Measurements from ENCODE around the gene COX11.

Gene COX11

DNA sequence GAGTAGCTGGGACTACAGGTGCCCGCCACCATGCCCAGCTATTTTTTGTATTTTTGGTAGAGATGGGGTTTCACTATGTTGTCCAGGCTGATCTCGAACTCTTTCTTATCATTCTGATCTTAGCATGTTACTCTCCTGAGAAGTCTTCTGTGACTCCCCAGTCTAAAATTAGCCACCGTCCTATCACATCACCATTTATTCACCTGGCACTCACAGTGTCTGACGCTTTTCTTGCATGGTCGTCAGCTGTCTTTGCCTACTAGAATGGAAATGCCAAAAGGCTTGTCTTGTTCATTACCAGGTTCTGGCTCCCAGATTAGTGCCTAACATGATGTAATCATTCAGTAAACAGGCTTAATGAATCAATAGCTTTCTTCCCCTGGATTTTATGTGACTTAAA, 44.0 kb downstream of the COX11 start:
- Histone ChIP-seq H3K27me3 (ENCODE audit: control insufficient read depth, insufficient read depth, low read length) (no peaks in the 10 kb centered on the region), H3K4me1 (ENCODE audit: control insufficient read depth, insufficient read depth, low read length) (no peaks in the 10 kb centered on the region), H3K4me3 (ENCODE audit: low read length) (no peak overlapping the region), H3K9ac (ENCODE audit: low read length) (no peak overlapping the region), H3K9me3 (ENCODE audit: control insufficient read depth, low read length) (no peaks in the 10 kb centered on the region), H3K36me3 (ENCODE audit: control insufficient read depth, insufficient read depth, low read length) (no peaks in the 10 kb centered on the region)

- H3K9ac ChIP-seq (ENCODE audit: low read length) = no peak overlapping the region
- H3K36me3 ChIP-seq (ENCODE audit: control insufficient read depth, insufficient read depth, low read length) = peaks cover 10% of the 10 kb centered on the region
These were observed 47.6 kb downstream of the COX11 start for GRCh38 chr17:54920819-54921218.

GRCh38 chr17:54919425-54919824, 49.0 kb downstream of the COX11 start:
- Histone ChIP-seq H3K4me3 (ENCODE audit: low read length) (no peak overlapping the region), H3K36me3 (ENCODE audit: control insufficient read depth, insufficient read depth, low read length) (peaks cover 18% of the 10 kb centered on the region), H3K27me3 (ENCODE audit: control insufficient read depth, insufficient read depth, low read length) (no peaks in the 10 kb centered on the region), H3K9me3 (ENCODE audit: control insufficient read depth, low read length) (no peaks in the 10 kb centered on the region), H3K9ac (ENCODE audit: low read length) (no peak overlapping the region), H3K4me1 (ENCODE audit: control insufficient read depth, insufficient read depth, low read length) (no peaks in the 10 kb centered on the region)

More at GRCh38 chr17:54920819-54921218, 47.6 kb downstream of the COX11 start:
- Histone ChIP-seq H3K4me1 (ENCODE audit: control insufficient read depth, insufficient read depth, low read length) (no peaks in the 10 kb centered on the region), H3K4me3 (ENCODE audit: low read length) (no peak overlapping the region), H3K27me3 (ENCODE audit: control insufficient read depth, insufficient read depth, low read length) (no peaks in the 10 kb centered on the region), H3K9me3 (ENCODE audit: control insufficient read depth, low read length) (no peaks in the 10 kb centered on the region)

DNA sequence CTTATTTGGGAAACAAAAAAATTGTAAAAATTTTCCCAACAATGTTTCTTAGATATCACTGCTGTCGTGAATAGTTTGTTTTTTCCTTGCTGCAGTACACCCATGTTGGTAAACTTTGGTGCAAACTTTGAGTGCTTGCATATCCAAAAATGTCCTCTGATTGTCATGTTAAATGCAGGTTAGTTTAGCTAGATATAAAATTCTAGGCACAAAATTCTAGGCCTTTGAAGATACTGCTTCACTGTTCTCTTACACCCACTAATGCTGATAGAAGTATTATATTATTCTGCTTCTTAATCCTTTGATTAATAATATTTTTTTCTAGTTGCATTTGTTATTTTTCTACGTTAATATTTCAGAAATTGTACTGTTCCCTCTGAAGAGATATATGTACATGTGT, 51.7 kb downstream of the COX11 start:
- Histone ChIP-seq H3K4me1 (ENCODE audit: control insufficient read depth, insufficient read depth, low read length) (no peaks in the 10 kb centered on the region), H3K36me3 (ENCODE audit: control insufficient read depth, insufficient read depth, low read length) (peaks cover 26% of the 10 kb centered on the region), H3K9me3 (ENCODE audit: control insufficient read depth, low read length) (no peaks in the 10 kb centered on the region)

More for the DNA sequence above, 51.7 kb downstream of the COX11 start:
- Histone ChIP-seq H3K4me3 (ENCODE audit: low read length) (no peak overlapping the region), H3K27me3 (ENCODE audit: control insufficient read depth, insufficient read depth, low read length) (no peaks in the 10 kb centered on the region), H3K9ac (ENCODE audit: low read length) (no peak overlapping the region)
